DOHH2 (cell line): ENCODE measurements around the gene CDC40.

Experiments
- CTCF ChIP-seq: fragments of 200-600 bp; sonication (generic); IDR thresholded peaks from one replicate; pipeline ENCODE4 v1.5.1; 2014; ENCODE audit warnings: antibody characterized with exemption, mild to moderate bottlenecking, low read depth, low read length; ENCODE audit not compliant: poor library complexity, severe bottlenecking
- EZH2phosphoT487 ChIP-seq: fragments of 200-600 bp; sonication (generic); IDR thresholded peaks from 2 replicates; pipeline ENCODE4 v1.6.1; 2017; ENCODE audit warnings: borderline replicate concordance, mild to moderate bottlenecking, antibody characterized with exemption, low read length, moderate library complexity, mixed read lengths

- TF ChIP-seq CTCF: no peak
- no peak for TF ChIP-seq EZH2phosphoT487
These were observed 31.5 kb downstream of the CDC40 start for GRCh38 chr6:110211753-110212152.
